AG10803 (cell line): ENCODE results near the gene THSD7A.

ENCODE experiments used
- DNase-seq: peaks from one replicate; pipeline ENCODE4 v3.0.0; 2010; ENCODE audit warnings: low read depth
- H3K4me3 ChIP-seq: 2 replicates; pipeline ENCODE4 v1.5.1; 2011; ENCODE audit warnings: mild to moderate bottlenecking, low read length, control low read depth
- CTCF ChIP-seq: conservative IDR thresholded peaks from 2 replicates; pipeline ENCODE4 v1.5.1; 2011; ENCODE audit warnings: mild to moderate bottlenecking, low read length, control low read depth, inconsistent platforms

THSD7A gene

GRCh38 chr7:11485636-11486035 is 346.4 kb downstream of the THSD7A start:
- no peak for TF ChIP-seq CTCF
- no peak overlapping the region for H3K4me3 ChIP-seq
- no peak for DNase-seq

GRCh38 chr7:11480143-11480542 is 351.9 kb downstream of the THSD7A start:
- H3K4me3 ChIP-seq, result no peak overlapping the region
- no peak for DNase-seq
- no peak for TF ChIP-seq CTCF

GRCh38 chr7:11478882-11479281 is 353.1 kb downstream of the THSD7A start:
- TF ChIP-seq CTCF, result no peak
- H3K4me3 ChIP-seq, result no peak overlapping the region
- no peak for DNase-seq

GRCh38 chr7:11478426-11478825 is 353.6 kb downstream of the THSD7A start:
- DNase-seq, result no peak
- no peak for TF ChIP-seq CTCF
- H3K4me3 ChIP-seq, result no peak overlapping the region

GRCh38 chr7:11474902-11475585 is 357.0 kb downstream of the THSD7A start:
- no peak overlapping the region for H3K4me3 ChIP-seq
- no peak for TF ChIP-seq CTCF
- DNase-seq, result no peak

GRCh38 chr7:11473807-11474424 is 358.1 kb downstream of the THSD7A start:
- TF ChIP-seq CTCF, result no peak
- no peak for DNase-seq
- H3K4me3 ChIP-seq, result no peak overlapping the region

- no peak for TF ChIP-seq CTCF
- H3K4me3 ChIP-seq, result no peak overlapping the region
- DNase-seq, result no peak
Observed at GRCh38 chr7:11473220-11473619, 358.8 kb downstream of the THSD7A start.
